ENCODE data around the gene SEPSECS. TPM values are rescaled to one million over a fixed set of nuclear protein-coding genes. Genes with fewer than 3 reads are reported as not detected.

SEPSECS gene
- total and polyA plus RNA-seq, 12 donors = 5.8 to 38.6 (median 7.7) TPM

- no peak overlapping the region for H3K4me3 ChIP-seq
- H3K9me3 ChIP-seq (replicated peaks in 1 of 3) = no peaks in the 10 kb centered on the region
- intact Hi-C loops (cut with DNase I) = no loop called here
- peaks cover 5 to 11% of the 10 kb centered on the region in 2 donors for H3K4me1 ChIP-seq (replicated peaks in 1 of 2)
- H3K27me3 ChIP-seq = peaks cover 3% of the 10 kb centered on the region
- no peak for DNase-seq
- no peak for TF ChIP-seq CTCF (IDR thresholded peaks at IDR 0.05)
- no peaks in the 10 kb centered on the region for H3K36me3 ChIP-seq (replicated peaks in 1 of 2)
- no peak overlapping the region for H3K27ac ChIP-seq
- WGBS, 4 donors = 68 to 73% (median 68%) methylated on average over 11 of the region's 11 CpGs
These were observed 63.2 kb downstream of the SEPSECS start for GRCh38 chr4:25096981-25097443.

GRCh38 chr4:25096251-25096980 lies 63.8 kb downstream of the SEPSECS start:
- no peak for DNase-seq
- Histone ChIP-seq H3K27ac (no peak overlapping the region), H3K4me1 (replicated peaks in 1 of 2) (peaks cover 5 to 11% of the 10 kb centered on the region in 2 donors), H3K27me3 (peaks cover 6% of the 10 kb centered on the region), H3K4me3 (no peak overlapping the region), H3K9me3 (replicated peaks in 1 of 3) (no peaks in the 10 kb centered on the region), H3K36me3 (replicated peaks in 1 of 2) (no peaks in the 10 kb centered on the region)
- TF ChIP-seq POLR2A (IDR thresholded peaks at IDR 0.05) (no peak), CTCF (IDR thresholded peaks at IDR 0.05) (no peak)
- 92 to 94% (median 92%) methylated on average over 22 to 23 of the region's 23 CpGs for WGBS, 4 donors
- intact Hi-C loops (cut with DNase I) = no loop called here

GRCh38 chr4:25095837-25096236 lies 64.4 kb downstream of the SEPSECS start:
- no peak for DNase-seq
- intact Hi-C loops (cut with DNase I) = no loop called here
- Histone ChIP-seq H3K36me3 (replicated peaks in 1 of 2) (no peaks in the 10 kb centered on the region), H3K27me3 (peaks cover 6% of the 10 kb centered on the region), H3K4me3 (no peak overlapping the region), H3K9me3 (replicated peaks in 1 of 3) (no peaks in the 10 kb centered on the region), H3K27ac (no peak overlapping the region), H3K4me1 (replicated peaks in 1 of 2) (peaks cover 5 to 11% of the 10 kb centered on the region in 2 donors)
- 94 to 97% (median 94%) methylated on average over 22 to 24 of the region's 24 CpGs for WGBS, 4 donors
- no peak for TF ChIP-seq CTCF (IDR thresholded peaks at IDR 0.05)
- TF ChIP-seq POLR2A (IDR thresholded peaks at IDR 0.05) = no peak

- intact Hi-C loops (cut with DNase I) = no loop called here
- Histone ChIP-seq H3K36me3 (replicated peaks in 1 of 2) (no peaks in the 10 kb centered on the region), H3K27me3 (peaks cover 25% of the 10 kb centered on the region), H3K4me3 (no peak overlapping the region), H3K4me1 (replicated peaks in 1 of 2) (peaks cover 0 to 7% of the 10 kb centered on the region in 2 donors), H3K9me3 (replicated peaks in 1 of 3) (no peaks in the 10 kb centered on the region), H3K27ac (no peak overlapping the region)
- DNase-seq = no peak
- TF ChIP-seq POLR2A (IDR thresholded peaks at IDR 0.05) = no peak
- no peak for TF ChIP-seq CTCF (IDR thresholded peaks at IDR 0.05)
- WGBS, 4 donors = 44 to 65% (median 56%) methylated on average over 3 of the region's 3 CpGs
These were observed 68.1 kb downstream of the SEPSECS start for GRCh38 chr4:25092139-25092538.
